Lung microvascular endothelial cell (primary cell): ENCODE measurements around the gene MRFAP1L1. TPM values are rescaled to one million over a fixed set of nuclear protein-coding genes. Genes with fewer than 3 reads are reported as not detected.

Source experiments
- DNase-seq, 2 donors: peaks; one replicate each; pipeline versions ENCODE4 v3.0.0 to v3.0.0-alpha.2; 2010; ENCODE audit warnings: low read depth in 2 of 2
- total RNA-seq: library from RNA; depleted of rRNA; stranded (reverse); fragments of >200 nt; gene quantifications from 2 replicates; pipeline ENCODE4 v1.2.1, GENCODE V29; 2014

MRFAP1L1 gene
- total RNA-seq, 1 donor from 2014 or later: 40.1 TPM

DNA sequence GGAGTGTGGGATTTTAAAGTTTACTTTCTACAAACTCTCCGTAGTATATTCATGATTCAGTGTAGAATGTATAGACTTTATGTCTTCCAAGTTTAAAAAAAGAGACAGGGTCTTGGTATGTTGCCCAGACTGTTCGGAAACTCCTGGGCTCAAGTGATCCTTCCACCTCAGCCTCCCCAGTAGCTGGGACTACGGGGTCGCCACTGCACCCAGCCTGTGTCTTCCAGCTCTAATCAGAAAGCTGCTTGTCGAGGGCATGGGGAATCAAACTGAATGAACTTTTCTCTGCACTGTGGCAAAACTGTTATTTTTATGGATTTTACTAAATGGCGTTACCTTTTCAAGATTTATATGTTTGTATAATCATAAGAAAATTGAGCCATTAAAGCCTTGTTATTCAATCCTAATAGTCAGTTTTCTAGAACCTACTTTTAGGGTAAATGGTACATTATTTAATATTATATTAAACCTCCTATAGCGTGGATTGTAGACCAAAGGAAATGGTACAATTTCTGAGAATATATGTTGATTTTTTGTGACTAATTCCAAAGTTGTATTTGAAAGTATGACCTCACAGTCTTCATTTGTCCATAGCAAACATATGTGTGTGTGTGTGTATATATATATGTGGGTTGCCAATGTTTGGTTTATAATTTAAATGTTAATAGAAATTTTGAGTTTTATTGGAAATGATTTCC is 7.4 kb upstream of the MRFAP1L1 start:
- no peak for DNase-seq

DNA sequence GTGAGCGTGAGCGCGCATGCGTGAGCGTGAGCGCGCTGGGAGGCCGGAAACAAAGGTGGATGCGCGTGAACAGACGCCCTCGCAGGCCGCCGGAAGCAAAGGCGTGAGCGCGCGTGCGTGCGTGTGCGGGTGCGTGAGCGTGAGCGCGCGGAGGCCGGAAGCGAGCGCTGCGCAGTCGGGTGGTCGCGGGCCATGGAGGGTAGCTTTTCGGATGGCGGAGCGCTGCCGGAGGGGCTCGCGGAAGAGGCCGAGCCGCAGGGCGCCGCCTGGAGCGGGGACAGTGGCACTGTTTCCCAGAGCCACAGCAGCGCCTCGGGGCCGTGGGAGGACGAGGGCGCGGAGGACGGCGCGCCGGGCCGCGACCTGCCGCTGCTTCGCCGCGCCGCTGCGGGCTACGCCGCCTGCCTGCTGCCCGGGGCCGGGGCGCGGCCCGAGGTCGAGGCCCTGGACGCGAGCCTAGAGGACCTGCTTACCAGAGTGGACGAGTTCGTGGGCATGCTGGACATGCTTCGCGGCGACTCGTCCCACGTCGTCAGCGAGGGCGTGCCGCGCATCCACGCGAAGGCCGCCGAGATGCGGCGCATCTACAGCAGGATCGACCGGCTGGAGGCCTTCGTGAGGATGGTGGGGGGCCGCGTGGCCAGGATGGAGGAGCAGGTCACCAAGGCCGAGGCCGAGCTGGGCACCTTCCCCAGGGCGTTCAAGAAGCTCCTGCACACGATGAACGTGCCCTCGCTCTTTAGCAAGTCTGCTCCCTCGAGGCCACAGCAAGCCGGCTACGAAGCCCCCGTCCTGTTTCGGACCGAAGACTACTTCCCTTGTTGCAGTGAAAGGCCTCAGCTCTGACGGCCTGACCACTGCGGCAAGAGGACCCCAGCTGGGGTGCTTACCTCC is 6.6 kb upstream of the MRFAP1L1 start, which contains the start of gene BLOC1S4:
BLOC1S4 (plus strand) TSS at position 157 of the 894 bp plus-strand sequence; CDS start at position 193, 36 bp downstream.
- DNase-seq: peak; percentile 92 to 96

DNA sequence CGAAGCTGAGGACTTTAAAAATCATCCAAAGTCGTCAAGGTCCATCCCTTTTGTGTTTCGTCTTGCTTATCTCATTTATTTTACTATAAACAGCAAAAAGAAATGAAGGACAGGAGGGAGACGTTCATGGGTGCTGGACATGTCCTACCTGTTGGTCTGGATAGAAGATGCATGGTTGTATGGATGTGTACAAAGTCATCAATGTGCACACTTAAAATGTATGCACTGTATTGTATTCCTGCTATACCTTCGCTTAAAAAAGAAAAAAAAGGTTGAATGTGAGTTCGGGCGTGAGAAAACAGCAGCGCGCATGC is 6.0 kb upstream of the MRFAP1L1 start:
- DNase-seq: no peak

DNA sequence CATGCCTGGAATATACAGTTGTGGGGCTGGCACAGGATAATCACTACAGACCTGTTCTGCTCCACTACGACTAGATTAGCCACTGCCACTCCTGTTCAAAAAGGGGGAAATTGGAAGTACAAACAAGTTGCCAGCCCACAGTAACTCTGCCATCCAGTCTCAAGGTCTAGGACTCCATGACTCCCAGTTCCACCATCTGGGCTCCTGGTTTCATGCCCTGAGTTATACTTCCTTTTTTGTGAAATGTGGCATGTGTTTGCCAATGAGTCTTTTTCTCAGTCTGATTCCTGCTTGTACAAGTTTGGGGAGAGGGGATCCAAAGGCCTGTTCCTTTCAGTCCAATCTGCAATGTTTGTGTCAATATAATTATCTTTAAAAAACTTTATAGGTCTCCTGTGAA is 5.3 kb upstream of the MRFAP1L1 start:
- DNase-seq: no peak

DNA sequence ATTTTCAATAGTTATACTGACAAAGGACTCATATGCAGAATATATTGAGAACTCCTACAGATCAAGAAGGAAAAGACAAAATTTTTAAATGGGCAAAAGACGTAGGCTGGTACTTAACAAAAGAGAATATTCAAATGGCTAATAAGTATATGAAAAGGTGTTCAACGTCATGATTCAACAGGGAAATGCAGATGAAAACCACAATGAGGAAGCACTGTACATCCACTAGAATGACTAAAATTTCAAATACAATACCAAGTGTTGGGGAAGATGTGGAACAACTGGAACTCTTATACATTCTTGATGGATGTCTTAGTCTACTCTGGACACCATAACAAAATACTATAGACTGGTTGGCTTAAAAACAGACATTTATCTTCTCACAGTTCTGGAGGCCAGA is 1.3 kb upstream of the MRFAP1L1 start:
- no peak for DNase-seq

DNA sequence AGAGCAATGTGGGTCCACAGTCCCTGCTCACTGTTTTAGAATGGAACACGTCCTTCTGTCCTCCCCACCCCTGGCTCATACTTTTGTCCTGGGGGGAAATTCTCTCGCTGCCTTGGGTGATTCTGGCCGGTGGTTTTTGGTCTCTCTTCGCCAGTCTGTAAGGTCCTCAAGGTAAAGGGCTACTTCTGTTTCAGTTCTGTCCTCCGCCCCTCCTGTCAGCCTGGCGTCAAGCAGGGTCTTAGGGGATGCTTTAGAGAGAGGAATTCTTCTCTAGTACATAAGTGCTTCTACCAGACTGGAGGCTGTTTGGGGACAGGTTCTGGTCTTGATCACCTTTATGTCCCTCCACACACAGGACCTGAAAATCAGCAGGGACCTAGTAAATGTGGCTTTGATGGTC is 617 bp upstream of the MRFAP1L1 start:
- DNase-seq: no peak

DNA sequence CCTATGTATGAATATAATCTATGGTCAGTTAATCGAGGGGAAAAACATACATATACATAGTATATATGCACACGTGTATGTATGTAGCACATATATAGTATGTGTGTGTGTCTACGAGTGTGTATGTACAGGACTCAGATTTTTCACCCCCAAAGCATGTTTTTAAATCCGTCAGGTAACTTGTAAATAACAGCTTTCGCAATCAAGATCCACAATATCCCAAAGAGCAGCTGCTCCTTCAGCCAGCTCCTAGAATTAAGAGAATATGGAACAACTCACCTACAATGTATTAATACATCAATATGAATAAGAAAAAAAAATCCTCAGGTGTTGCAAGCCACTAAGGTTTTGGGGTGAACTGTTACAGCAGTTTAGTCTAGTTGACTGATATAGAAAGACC is 3.5 kb downstream of the MRFAP1L1 start:
- DNase-seq: no peak

DNA sequence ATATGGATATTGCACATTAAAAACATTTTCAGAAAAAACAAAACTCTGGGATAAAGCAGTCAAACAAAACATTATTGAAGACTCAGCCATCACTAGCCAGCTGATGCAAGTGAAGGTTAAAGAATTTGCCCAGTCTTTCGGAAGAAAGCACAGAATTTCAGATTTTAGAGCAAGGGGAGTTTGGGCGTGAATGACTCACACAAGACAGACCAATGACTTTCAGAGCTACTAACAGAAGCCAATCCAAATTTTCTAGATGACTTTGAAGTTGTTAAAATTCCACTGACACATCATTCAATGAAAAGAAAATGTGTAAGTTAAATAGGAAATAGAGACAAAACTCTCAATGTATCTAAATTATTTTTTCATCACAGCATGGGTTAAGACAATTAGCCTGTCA is 4.0 kb downstream of the MRFAP1L1 start:
- no peak for DNase-seq

DNA sequence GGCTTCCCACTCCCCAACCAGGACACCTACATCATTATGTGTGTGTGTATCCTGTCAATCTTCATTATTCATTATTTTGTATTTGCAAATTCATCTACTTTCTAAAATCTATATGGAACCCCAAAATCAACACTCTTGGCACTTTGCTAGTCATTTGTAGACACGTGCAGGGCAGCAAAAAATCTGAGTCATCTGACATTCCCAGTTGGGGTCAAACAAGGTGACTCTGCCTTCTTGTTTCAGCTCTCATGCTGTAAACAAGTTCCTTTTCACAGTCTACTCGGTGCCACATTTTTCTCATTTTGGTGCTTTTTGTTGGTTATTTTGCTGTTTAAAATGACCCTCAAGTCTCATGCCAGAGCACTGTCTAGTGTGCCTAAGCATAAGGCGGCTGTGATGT is 5.9 kb downstream of the MRFAP1L1 start:
- peak in 1 of 2 donors; percentile 33 for DNase-seq

DNA sequence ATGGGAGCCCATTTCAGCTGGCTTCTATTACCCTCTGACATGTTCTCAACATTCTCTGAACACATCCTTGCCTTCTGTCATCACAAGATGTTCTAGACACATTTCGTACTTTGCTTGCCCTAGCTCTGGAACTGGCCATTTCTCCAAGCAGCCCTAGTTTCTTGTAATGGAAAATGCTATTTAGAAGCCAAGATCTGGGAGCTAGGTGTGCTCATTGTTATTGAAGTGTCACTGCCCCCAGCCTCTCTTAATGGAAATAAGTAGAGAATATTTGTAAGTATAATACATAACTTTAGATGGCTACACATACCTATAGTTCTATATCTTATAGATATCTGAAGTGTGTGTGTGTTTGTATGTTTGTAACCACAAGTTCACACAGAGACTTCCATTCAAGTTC is 6.9 kb downstream of the MRFAP1L1 start:
- no peak for DNase-seq

DNA sequence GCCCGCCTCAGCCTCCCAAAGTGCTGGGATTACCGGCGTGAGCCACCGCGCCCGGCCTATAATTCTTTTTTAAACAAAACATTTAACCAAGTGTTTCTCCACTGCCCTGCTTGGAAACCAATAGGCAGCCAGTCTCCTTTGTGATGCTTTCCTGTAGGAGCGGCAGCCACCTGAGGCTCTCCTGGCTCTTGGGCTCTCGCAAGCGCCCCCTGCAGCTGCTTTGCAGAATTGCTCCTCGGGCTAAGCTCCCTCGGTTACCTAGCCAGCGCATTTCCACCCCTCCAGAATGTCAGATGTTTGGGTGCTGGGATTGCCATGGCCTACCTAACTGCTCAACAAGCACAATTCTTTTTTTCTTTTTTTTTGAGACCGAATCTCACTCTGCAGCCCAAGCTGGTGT is 8.3 kb downstream of the MRFAP1L1 start:
- DNase-seq: no peak

DNA sequence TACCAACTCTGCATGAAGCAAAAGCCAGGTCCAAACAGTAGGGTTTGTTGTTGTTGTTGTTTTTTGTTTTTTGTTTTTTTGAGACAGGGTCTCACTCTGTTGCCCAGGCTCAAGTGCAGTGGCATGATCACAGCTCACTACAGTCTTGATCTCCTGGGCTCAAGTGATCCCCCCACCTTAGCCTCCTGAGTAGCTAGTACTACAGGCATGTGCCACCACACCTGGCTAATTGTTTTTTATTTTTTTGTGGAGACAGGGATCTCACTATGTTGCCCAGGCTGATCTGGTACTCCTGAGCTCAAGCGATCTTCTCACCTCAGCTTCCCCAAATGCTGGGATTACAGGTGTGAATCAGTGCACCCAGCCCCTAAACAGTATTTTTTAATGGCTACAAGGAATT is 9.8 kb downstream of the MRFAP1L1 start:
- DNase-seq: no peak

DNA sequence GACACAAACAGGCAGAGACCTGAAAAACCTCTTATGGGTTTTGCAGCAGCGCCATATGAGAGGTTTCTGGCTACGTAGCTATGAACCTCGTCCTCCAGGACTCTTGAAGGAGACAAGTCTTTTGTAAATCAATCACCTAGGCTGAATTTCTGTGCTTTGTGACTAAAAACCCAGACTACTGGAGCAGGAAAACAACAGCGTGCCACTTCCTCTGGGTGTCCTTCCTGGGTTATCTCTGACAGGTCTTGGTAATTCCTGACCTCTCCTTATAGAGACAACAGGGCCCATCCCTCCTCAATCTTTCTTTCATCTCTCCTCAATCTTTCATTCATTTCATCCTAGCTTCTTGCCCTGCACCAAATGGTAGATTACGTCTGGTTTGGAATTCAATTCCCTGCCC is 10.3 kb downstream of the MRFAP1L1 start:
- no peak for DNase-seq

DNA sequence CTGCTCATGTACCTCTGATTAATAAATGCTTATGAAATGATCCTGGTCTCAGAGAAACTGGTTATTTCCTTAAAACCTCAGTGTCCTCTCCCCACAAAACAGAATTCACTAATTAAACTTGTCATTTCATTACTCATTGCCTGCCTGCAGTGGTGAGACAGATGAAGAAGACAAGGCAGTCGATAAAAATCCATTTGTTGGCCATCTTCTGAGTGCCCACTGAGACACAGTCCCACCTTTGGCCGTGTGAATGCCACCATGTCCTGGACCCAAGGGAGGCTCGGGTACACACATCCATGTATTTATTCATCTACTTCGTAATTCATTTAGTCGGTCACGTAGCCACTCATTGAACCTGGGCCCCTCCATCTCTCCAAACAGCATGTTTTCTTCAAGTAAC is 12.5 kb downstream of the MRFAP1L1 start:
- no peak for DNase-seq

DNA sequence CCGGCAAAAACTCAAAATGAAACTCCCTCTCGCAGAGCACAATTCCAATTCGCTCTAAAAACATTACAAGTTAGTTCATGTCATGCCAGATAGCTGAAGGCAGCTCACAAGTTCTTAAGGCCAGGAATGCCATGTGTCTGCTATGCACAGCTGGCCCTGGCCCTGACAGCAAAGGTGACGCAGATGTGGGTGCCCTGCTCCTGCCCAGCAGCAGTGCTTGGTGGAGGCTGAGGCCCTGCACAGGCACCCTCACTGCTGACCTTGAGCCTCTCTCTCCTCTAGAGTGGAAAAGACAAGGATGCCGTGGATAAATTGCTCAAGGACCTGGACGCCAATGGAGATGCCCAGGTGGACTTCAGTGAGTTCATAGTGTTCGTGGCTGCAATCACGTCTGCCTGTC is 13.1 kb downstream of the MRFAP1L1 start:
- no peak for DNase-seq

DNA sequence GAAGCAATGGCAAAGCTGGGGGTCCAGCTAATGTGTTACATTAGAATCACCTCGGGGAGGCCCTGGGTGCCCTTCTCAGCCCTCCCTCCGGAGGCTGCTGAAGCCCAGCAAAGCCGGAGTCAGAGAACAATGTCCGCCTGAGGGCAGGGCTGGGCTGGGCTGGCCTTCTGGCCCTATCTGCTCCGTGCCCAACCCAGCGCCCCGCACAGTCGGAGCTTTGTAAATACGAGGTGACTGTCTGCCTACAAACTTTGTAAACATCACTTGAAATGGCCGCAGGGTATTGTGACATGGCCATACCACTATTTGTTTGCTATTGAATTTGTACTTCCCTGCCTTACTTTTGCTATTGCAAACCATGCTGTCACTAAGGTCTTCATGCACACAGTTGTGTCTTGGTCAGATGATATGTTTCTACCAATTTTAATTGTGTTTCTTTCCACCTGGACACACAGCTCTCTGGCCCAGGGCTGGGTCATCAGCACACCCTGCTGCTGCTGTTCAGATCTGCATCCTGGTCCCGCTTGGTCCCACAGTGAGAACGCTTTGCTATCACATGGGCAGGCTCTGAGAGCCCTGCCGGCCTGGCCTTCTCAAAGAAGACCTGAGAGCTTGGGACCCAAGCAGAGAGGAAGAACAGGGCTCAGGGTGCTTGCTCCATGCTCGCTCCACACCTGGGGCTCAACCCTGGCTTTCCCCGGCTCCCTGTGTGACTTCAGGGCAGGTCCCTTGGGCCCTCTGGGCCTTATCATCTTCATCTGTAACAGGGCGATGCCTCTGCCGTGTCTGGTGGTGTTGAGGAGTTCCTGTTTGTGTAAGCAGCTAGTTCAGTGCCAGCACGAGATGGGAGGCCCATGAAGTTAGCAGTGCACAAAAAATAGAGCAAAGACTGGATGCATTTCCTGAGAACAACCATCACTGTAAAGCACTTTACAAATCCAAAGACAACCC is 13.7 kb downstream of the MRFAP1L1 start:
- DNase-seq: peak in 1 of 2 donors; percentile 42

DNA sequence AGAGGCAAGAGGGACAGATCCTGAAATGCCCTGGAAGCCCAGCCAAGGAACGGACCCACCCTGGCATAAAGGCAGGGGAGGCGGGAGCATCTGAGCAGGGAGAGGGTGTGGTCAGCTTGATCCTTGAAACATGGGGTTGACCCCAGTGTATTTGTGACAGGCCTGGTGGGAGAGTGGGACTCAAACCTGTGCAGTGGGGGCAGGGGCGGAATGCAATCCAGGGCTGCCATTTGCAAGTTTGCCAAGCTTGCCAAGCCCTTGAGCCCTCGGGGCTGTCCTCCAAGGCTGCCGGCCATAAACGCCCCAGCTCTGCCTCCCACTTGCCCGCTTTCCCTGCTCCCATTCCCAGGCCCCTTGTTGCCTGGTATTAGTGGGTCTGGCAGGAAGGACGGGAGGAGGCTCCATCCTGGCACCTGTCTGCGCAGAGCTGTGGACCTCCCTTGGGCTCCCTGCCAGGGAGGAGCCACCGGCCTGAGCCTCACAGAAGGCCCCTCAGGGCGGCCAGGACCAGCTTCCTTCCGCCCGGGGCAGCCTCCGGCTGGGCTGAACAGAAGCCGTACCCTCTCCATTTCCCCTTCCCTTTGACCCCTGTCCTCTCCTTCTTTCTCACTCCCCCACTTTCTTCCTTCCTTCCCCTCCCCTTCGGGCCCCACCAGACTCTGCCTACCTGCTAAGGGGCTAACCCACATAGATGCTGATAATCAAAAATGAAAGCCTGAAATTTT is 15.3 kb downstream of the MRFAP1L1 start:
- DNase-seq: no peak

DNA sequence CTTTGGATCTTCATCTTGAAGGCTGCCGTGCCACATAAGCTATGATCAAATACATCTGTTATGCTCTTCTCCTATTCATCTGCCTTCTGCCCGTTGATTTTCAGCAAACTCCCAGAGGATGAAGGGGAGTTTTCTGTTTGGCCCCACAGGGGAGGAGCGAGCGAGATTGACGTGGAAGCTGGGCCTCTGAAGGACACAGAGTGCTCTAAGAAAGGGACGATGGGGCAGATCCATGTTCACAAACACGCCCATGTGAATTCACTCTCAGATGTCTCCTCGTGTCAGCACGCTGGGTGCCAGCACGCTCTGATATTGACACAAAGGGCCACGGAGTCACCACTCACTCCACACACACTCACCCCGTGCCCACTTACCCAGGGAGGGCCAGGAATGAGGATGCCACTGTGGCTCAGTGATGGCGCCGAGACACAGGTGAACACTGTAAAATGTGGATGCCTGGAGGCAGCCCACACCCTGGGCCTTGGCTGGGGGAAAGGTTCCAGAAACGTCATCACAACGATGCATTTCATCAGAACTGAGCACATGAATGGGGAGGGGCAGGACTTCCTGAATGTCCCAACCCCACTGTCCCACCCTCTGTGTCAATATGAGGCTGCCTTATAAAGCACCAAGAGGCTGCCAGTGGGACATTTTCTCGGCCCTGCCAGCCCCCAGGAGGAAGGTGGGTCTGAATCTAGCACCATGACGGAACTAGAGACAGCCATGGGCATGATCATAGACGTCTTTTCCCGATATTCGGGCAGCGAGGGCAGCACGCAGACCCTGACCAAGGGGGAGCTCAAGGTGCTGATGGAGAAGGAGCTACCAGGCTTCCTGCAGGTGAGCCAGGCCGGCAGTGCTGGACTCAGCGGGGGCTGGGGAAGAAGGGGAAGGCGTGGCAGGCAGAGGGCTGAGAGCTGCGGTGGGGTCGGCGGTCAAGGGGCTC is 16.2 kb downstream of the MRFAP1L1 start, which contains the start of gene S100P:
S100P (plus strand) TSS at position 648 of the 946 bp plus-strand sequence; CDS start at position 703, 55 bp downstream.
- DNase-seq: peak in 1 of 2 donors; percentile 24

DNA sequence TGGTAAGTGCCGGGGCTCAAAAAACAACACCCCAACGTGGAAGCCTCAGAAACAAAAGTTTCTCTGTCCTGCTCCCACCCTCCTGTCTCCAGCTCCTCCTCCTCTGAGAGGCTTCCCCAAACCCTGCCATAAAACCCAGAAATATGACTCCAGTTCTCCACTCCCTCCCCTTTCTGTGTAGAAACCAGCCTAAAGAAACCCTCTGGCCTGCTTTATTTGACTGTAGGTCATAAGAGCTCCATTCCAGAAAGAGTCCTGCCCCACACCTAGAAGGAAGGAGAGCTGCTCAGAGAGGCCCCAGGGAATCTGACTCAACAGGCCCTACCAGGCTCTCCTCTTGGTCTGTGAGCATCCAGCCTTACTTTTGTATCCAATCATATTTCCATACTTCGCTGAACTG is 16.9 kb downstream of the MRFAP1L1 start:
- no peak for DNase-seq

DNA sequence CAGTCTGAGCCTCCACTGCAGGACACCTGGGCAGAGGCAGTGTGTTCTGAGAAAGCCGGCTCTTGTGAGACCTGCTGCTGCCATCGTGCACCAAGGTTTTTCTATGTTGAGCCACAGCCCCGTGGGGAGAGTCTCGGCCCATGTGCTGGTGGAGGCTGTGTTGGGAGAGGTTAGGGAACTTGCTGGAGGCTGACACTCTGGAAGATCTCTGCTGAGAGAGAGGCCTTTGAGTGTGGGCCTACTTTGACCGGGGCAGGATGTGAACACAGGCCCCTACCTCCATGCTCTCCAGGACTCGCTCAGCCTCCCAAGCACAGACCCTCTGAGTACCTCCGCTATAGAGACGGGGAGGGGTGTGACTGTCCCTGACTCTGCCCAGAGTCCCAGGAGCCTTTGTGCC is 17.3 kb downstream of the MRFAP1L1 start:
- no peak for DNase-seq
